ENCODE measurements around the gene IL25.

- TF ChIP-seq POLR2AphosphoS5 (IDR thresholded peaks at IDR 0.05; ENCODE audit: low read depth, low read length), result peak; percentile 74
- TF ChIP-seq CTCF (IDR thresholded peaks at IDR 0.05; ENCODE audit: control extremely low read depth in 1 of 3, insufficient read depth in 1 of 3, low read depth in 1 of 3, low read length in 3 of 3), result peak in 2 of 3 experiments; percentile 11 to 22; a peak in 2 of 4 replicates
- no peak for TF ChIP-seq YY1 (IDR thresholded peaks at IDR 0.05; ENCODE audit: low read depth, low read length)
- TF ChIP-seq ZNF274 (IDR thresholded peaks at IDR 0.05; ENCODE audit: borderline replicate concordance, extremely low read depth, low read length), result no peak
- peak; percentile 36 to 91 for TF ChIP-seq POLR2A (IDR thresholded peaks at IDR 0.05; ENCODE audit: control extremely low read depth in 1 of 2, low read depth in 2 of 2, low read length in 2 of 2)
These were observed 19.8 kb upstream of the IL25 start, which contains the start of gene SLC22A17 for GRCh38 chr14:23352506-23353432.

All from H1 (cell line).